ENCODE measurements around the gene TECR. TPM values are rescaled to one million over a fixed set of nuclear protein-coding genes. Genes with fewer than 3 reads are reported as not detected.

Gene TECR, protein sequence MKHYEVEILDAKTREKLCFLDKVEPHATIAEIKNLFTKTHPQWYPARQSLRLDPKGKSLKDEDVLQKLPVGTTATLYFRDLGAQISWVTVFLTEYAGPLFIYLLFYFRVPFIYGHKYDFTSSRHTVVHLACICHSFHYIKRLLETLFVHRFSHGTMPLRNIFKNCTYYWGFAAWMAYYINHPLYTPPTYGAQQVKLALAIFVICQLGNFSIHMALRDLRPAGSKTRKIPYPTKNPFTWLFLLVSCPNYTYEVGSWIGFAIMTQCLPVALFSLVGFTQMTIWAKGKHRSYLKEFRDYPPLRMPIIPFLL
- 140 to 181 TPM (median 178 TPM) in 5 replicates for total RNA-seq (2022; extraction: Qiagen RNA extraction; ENCODE audit: low read depth)

DNA sequence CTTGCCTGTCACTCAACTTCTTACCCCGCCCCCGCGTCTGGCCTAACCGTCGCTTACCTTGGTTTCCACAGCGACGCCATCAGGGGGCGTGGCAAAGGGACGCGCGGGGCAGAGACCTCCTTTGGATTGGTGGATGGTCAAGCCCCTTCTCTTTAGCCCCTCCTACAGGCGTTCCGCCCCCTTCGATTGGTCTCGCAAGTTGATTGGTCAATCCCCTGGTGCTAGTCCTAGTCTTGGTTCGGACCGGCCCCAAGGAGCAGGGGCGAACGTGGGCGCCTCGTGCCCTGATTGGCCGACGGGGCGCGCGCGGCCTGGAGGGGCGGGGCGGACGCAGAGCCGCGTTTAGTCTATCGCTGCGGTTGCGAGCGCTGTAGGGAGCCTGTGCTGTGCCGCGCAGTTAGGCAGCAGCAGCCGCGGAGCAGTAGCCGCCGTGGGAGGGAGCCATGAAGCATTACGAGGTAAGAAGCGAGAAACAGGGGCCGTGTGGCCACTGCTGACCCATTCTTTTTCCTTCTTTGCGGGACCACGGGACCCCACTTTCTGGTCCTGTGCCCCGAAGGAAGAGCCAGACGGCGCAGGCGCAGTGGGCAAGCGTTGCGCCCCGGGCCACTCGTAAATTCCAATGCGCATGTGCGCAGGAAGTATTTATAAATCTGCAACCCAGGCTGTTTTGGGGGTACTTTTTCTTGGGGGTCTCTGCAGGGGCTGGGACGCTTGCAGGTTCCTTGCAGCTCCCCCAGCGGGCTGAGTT is at the start of gene TECR:
TECR (plus strand) TSS at position 341 of the 751 bp plus-strand sequence; CDS start at position 444, 103 bp downstream.

DNA sequence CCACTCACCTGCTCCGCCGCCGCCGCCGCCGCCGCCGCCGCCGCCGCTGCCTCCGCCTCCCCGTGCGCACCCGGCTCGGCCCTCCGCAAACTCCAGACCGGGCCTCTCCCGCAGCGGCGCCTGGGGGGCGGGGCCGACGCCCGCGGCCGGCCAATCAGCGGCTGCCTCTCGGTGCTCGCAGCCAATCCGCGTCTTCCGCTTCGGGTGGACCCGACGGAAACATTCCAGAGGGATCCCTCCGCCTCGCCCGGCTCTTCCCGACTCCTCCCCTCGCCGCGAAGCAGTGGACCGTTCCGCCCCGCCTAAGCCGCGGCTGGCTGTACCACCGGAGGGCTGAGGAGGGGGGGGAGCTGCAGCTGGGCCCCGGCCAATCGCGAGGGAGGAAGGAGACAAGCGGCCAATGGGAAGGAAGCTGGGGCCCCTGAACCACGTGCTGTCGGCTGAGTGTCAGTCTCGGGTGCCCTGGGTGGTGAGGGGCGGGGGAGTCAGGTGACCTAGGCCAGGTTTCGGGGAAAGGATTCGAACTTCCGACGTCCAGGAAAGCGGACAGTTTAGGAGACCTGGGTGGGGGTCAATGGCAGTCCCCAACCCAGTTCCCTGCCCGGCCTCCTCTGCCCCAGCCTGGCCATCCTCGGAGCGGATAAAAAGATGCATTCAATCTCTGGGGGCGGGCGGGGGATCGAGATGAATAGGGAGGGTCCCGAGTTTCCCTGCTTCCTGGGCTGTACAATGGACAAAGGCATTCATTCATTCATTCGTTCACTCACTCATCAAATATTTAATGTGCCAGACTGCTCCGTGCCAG is 33.2 kb upstream of the TECR start, which contains the start of gene GIPC1:
GIPC1 (minus strand) TSS at position 99 of the 805 bp plus-strand sequence. CDS start 13,151 bp downstream, outside the sequence.

DNA sequence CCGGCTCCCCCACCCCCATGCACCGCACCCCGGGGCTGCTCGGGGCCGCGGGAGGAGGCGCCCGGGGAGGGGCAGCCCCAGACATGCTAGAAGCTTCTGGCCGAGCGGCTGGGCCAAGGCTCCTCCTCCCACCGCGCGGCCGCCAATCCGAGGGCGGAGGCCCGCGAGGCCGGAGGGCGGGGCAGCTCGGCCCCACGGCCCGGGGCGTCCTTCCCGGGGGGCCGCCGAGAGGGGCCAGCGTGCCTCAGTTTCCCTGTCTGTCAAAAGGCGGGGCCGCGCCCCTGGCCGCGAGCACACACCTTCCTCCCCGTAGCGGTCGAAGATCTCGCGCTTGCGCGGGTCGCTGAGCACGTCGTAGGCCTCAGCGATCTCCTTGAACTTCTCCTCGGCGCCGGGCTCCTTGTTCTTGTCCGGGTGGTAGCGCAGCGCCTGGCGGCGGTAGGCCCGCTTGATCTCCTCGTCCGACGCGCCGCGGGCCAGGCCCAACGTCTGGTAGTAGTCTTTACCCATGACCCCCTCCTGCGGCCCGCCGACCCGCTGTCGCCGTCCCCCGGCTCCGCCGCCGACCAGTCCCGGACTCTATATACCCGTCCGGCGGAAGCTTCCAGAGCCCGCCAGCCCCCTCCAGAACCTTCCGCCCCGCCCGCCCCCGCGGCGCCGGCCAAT is 11.4 kb upstream of the TECR start, which contains the start of gene DNAJB1:
DNAJB1 (minus strand) TSS at position 558 of the 666 bp plus-strand sequence; CDS start at position 510, 48 bp downstream.

DNA sequence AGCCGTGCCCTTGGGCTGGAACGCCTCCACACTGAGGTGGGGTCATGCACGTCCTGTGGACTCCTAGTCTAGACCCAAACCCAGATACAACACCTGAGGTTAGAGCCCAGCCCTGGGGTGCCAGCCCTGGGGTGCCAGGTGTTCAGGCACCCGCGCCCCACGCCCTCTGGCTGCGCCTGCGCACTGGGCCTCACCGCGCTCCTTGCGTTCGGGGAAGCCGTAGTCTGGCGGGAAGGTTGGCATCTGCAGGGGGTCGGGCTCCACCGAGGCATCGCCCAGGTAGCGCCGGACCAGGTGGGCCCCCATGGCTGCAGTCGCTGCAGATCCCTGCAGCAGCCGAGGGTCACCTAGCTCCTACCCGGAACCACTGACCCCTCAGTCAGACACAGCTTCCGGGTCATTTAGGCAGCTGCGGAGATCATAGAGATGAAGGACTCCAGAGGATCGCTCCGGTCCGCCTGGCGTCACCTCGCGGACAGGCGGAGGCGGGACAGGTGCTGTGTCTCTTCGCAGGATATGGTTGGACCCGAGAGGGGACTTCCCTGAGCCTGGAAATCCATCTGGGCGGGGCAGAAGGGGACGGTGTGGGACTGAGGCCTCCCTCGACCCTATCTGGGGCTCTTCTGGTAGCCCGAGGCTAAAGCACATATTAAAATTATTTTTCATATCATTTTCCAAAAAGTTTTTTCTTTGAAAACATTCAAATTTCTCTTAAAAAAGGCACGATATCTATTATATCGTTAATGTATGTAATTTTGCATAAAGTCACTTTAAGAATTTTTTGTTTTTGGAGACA is 42.5 kb downstream of the TECR start, which contains the start of gene NDUFB7:
NDUFB7 (minus strand) TSS at position 372 of the 796 bp plus-strand sequence; CDS start at position 306, 66 bp downstream.

DNA sequence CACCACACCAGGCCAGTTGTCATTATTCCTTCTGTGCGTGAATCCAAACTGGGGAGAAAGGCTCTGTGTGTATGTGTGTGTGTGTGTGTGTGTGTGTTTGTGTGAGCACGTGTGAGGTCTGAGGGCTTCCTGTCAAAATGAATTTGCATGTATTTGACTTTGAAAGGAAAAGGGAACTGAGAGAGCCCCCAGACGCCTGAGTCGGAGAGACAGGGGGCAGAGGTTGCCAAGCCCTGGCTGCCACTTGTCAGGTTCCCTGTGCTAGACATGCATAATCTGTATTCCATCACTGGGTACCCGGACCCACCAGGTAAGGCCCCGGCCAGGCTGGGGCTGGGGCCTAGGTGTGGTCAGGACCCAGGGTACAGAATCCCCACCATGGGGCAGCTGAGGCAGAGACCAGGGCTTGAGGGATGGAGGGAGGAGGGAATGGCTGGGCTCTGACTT is 53.5 kb downstream of the TECR start, which contains the start of gene CLEC17A:
CLEC17A (plus strand) TSS at position 191 of the 447 bp plus-strand sequence; CDS start at position 268, 77 bp downstream.

Other genes starting within 250 kb of the TECR start
- 67.2 to 96.2 TPM (median 90.4 TPM) in 5 replicates for gene ADGRE5, start 148.2 kb upstream of the TECR start, total RNA-seq (2022; extraction: Qiagen RNA extraction; ENCODE audit: low read depth)
- 117 to 136 TPM (median 127 TPM) in 5 replicates for gene DDX39A, start 110.3 kb upstream of the TECR start, total RNA-seq (2022; extraction: Qiagen RNA extraction; ENCODE audit: low read depth)
- gene PKN1, start 96.3 kb upstream of the TECR start, total RNA-seq (2022; extraction: Qiagen RNA extraction; ENCODE audit: low read depth): 65.5 to 79.7 TPM (median 74.4 TPM) in 5 replicates
- 0.12 to 0.21 TPM (median 0.14 TPM) in 3 of 5 replicates, not detected in the others for gene PTGER1, start 54.2 kb upstream of the TECR start, total RNA-seq (2022; extraction: Qiagen RNA extraction; ENCODE audit: low read depth)
- 94.0 to 148 TPM (median 141 TPM) in 5 replicates for gene GIPC1, start 33.5 kb upstream of the TECR start, total RNA-seq (2022; extraction: Qiagen RNA extraction; ENCODE audit: low read depth)
- 181 to 252 TPM (median 217 TPM) in 5 replicates for gene DNAJB1, start 11.2 kb upstream of the TECR start, total RNA-seq (2022; extraction: Qiagen RNA extraction; ENCODE audit: low read depth)
- 181 to 199 TPM (median 193 TPM) in 5 replicates for gene NDUFB7, start 42.5 kb downstream of the TECR start, total RNA-seq (2022; extraction: Qiagen RNA extraction; ENCODE audit: low read depth)
- gene CLEC17A, start 53.5 kb downstream of the TECR start, total RNA-seq (2022; extraction: Qiagen RNA extraction; ENCODE audit: low read depth): not detected in 5 replicates
- gene ADGRE3, start 145.2 kb downstream of the TECR start, total RNA-seq (2022; extraction: Qiagen RNA extraction; ENCODE audit: low read depth): not detected in 5 replicates
- gene ZNF333, start 160.5 kb downstream of the TECR start, total RNA-seq (2022; extraction: Qiagen RNA extraction; ENCODE audit: low read depth): 1.7 to 3.8 TPM (median 3.3 TPM) in 5 replicates
- 0.70 to 1.4 TPM (median 1.1 TPM) in 5 replicates for gene ADGRE2, start 249.0 kb downstream of the TECR start, total RNA-seq (2022; extraction: Qiagen RNA extraction; ENCODE audit: low read depth)

Measured in A549 treated with GW870086 at 1 μM for 4 hours (cell line).